PC-3 (cell line): ENCODE measurements around the gene SERPINA9. TPM values are rescaled to one million over a fixed set of nuclear protein-coding genes. Genes with fewer than 3 reads are reported as not detected.

Source experiments
- ATAC-seq: fragments of 200-7000 bp; cut with Tn5 transposase; 2 replicates; pipeline ENCODE4 v1.9.1; 2020; ENCODE audit warnings: mild to moderate bottlenecking, moderate library complexity
- BruUV-seq: library from RNA; stranded (reverse); fragments of 400-500 nt; replicated peaks from 2 replicates; lab custom pipeline; 2021; lab: Mats Ljungman, UMichigan
- CTCF ChIA-PET: fragments of 300-600 bp; sonication (Branson Sonifier 250); formaldehyde crosslinking; loops from one replicate; lab custom pipeline; 2022; ENCODE audit warnings: antibody characterized with exemption; lab: Charles Lee
- POLR2A ChIA-PET: fragments of 300-600 bp; sonication (Branson Sonifier 250); formaldehyde crosslinking; loops from one replicate; lab custom pipeline; 2022; ENCODE audit warnings: antibody characterized with exemption; ENCODE audit not compliant: unreplicated experiment; lab: Charles Lee
- DNase-seq: peaks from one replicate; pipeline ENCODE4 v3.0.0-alpha.2; 2015
- H2AFZ ChIP-seq: fragments of 300-600 bp; sonication (generic); 2 replicates; pipeline ENCODE4 v1.6.0; 2016; ENCODE audit warnings: antibody characterized with exemption, low read length
- H3F3A ChIP-seq: fragments of 300-600 bp; sonication (generic); one replicate; pipeline ENCODE4 v1.6.0; 2017; ENCODE audit warnings: antibody characterized with exemption, low read length, control low read depth, mild to moderate bottlenecking; ENCODE audit not compliant: unreplicated experiment
- H3K27ac ChIP-seq: fragments of 300-600 bp; sonication (generic); 2 replicates; pipeline ENCODE4 v1.5.1; 2016; ENCODE audit warnings: mild to moderate bottlenecking, low read length
- H3K27me3 ChIP-seq: fragments of 300-600 bp; sonication (generic); 2 replicates; pipeline ENCODE4 v1.6.1; 2016; ENCODE audit warnings: low read length, mixed read lengths
- H3K36me3 ChIP-seq: fragments of 300-600 bp; sonication (generic); 2 replicates; pipeline ENCODE4 v1.6.1; 2016; ENCODE audit warnings: low read depth, mixed run types, low read length, mixed read lengths
- H3K4me1 ChIP-seq: fragments of 300-600 bp; sonication (generic); 2 replicates; pipeline ENCODE4 v1.5.1; 2016; ENCODE audit warnings: low read length; ENCODE audit not compliant: insufficient read depth
- H3K4me2 ChIP-seq: fragments of 300-600 bp; sonication (generic); 2 replicates; pipeline ENCODE4 v1.6.0; 2016; ENCODE audit warnings: low read length
- H3K4me3 ChIP-seq: fragments of 300-600 bp; sonication (generic); 2 replicates; pipeline ENCODE4 v1.5.1; 2016; ENCODE audit warnings: mild to moderate bottlenecking, low read length, mixed read lengths
- H3K79me2 ChIP-seq: fragments of 300-600 bp; sonication (generic); 2 replicates; pipeline ENCODE4 v1.6.1; 2017; ENCODE audit warnings: low read length, mixed read lengths
- H3K9ac ChIP-seq: fragments of 300-600 bp; sonication (generic); 2 replicates; pipeline ENCODE4 v1.6.0; 2016; ENCODE audit warnings: mild to moderate bottlenecking, low read length
- H3K9me2 ChIP-seq: fragments of 300-600 bp; sonication (generic); replicated peaks from 2 replicates; pipeline ENCODE4 v1.6.1; 2016; ENCODE audit warnings: mixed run types, low read length, mixed read lengths
- H3K9me3 ChIP-seq: fragments of 300-600 bp; sonication (generic); 2 replicates; pipeline ENCODE4 v1.6.1; 2016; ENCODE audit warnings: low read length, mixed read lengths
- H4K20me1 ChIP-seq: fragments of 300-600 bp; sonication (generic); 2 replicates; pipeline ENCODE4 v1.6.1; 2016; ENCODE audit warnings: low read length, mixed read lengths
- EZH2 ChIP-seq: fragments of 300-600 bp; sonication (generic); IDR thresholded peaks from one replicate; pipeline ENCODE4 v1.6.1; 2017; ENCODE audit warnings: antibody characterized with exemption, mild to moderate bottlenecking, low read length; ENCODE audit not compliant: unreplicated experiment
- EZH2phosphoT487 ChIP-seq: fragments of 300-600 bp; sonication (generic); IDR thresholded peaks from 2 replicates; pipeline ENCODE4 v1.6.1; 2018; ENCODE audit warnings: mild to moderate bottlenecking, antibody characterized with exemption, low read length, borderline replicate concordance
- intact Hi-C: fragments of 100-400 bp; cut with micrococcal nuclease; formaldehyde crosslinking; loops from 2 replicates; pipeline ENCODE4 v1.9.0; 2023
- total RNA-seq: library from RNA; depleted of rRNA; stranded (reverse); fragments of >200 nt; gene quantifications from 2 replicates; pipeline ENCODE4 v1.2.3, GENCODE V29; 2014
- TF ChIP-seq, protein P1 (sequence below): fragments of 300-600 bp; sonication (generic); conservative IDR thresholded peaks from 2 replicates; pipeline ENCODE4 v1.5.1; 2017; ENCODE audit warnings: antibody characterized with exemption, low read depth, mild to moderate bottlenecking, low read length

Gene SERPINA9
- total RNA-seq, 1 experiment from 2014 or later: not detected

DNA sequence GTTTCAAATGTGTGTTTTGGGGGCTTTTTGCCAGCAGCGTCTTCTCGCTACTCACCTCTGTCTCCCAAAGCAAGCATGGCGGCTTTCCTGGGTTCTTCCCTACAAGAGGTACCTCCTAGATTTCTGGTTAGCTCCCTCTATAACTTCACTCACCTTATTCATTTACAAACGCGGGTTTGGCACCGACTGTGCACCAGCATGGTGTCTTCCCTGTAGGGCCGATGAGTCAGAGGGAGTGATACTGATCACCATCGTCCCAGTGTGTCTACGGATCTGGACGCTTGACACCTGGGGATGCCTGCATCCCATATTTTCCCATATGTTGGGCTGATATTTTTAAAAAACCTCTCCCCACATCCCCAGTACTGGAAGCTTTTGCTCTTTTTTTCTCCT lies 41.2 kb upstream of the SERPINA9 start:
- Histone ChIP-seq H2AFZ (no peak overlapping the region), H3K4me1 (no peaks in the 10 kb centered on the region), H3K4me2 (no peak overlapping the region), H4K20me1 (no peaks in the 10 kb centered on the region), H3K27ac (no peak overlapping the region), H3K4me3 (no peak overlapping the region), H3K9me2 (no peaks in the 10 kb centered on the region), H3K79me2 (no peaks in the 10 kb centered on the region), H3F3A (no peaks in the 10 kb centered on the region), H3K9ac (no peak overlapping the region), H3K36me3 (no peaks in the 10 kb centered on the region), H3K9me3 (no peaks in the 10 kb centered on the region), H3K27me3 (peaks cover 7% of the 10 kb centered on the region; the same call in 1 of the 2 replicates)
- no peak for TF ChIP-seq EZH2
- TF ChIP-seq, protein P1, sequence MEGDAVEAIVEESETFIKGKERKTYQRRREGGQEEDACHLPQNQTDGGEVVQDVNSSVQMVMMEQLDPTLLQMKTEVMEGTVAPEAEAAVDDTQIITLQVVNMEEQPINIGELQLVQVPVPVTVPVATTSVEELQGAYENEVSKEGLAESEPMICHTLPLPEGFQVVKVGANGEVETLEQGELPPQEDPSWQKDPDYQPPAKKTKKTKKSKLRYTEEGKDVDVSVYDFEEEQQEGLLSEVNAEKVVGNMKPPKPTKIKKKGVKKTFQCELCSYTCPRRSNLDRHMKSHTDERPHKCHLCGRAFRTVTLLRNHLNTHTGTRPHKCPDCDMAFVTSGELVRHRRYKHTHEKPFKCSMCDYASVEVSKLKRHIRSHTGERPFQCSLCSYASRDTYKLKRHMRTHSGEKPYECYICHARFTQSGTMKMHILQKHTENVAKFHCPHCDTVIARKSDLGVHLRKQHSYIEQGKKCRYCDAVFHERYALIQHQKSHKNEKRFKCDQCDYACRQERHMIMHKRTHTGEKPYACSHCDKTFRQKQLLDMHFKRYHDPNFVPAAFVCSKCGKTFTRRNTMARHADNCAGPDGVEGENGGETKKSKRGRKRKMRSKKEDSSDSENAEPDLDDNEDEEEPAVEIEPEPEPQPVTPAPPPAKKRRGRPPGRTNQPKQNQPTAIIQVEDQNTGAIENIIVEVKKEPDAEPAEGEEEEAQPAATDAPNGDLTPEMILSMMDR: no peak
- TF ChIP-seq EZH2phosphoT487: no peak
- ChIA-PET CTCF (no interaction called here), POLR2A (no interaction called here)
- intact Hi-C loops: no loop called here
- BruUV-seq: no TSS peak
- DNase-seq (no peak), ATAC-seq (no peak)

DNA sequence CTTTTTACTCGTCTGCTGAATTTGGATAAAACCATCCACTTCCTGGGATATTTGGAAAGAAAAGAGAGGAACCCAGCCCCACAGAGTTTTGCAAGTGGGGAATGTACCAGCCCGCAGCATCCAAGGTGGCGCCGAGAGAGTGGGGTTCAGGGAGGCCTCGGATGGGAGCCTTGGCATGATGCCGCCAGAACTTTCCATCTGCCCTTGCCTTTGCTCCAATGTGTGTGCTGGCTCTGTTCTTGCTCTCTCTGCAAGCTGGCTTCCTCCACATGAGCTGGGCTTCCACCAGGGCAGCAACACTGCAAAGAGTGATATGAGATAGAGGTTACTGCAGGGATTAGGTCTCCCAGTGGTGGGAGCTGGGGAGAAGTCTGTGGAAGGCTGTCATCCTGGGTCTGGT lies 39.9 kb upstream of the SERPINA9 start:
- H3K4me3 ChIP-seq: no peak overlapping the region
- intact Hi-C loops: no loop called here
- no peaks in the 10 kb centered on the region for H3K4me1 ChIP-seq
- POLR2A ChIA-PET: no interaction called here
- peaks cover 7% of the 10 kb centered on the region; the same call in 1 of the 2 replicates for H3K27me3 ChIP-seq
- no peaks in the 10 kb centered on the region for H3K9me3 ChIP-seq
- ATAC-seq (no peak), DNase-seq (no peak)
- H3K4me2 ChIP-seq: no peak overlapping the region
- TF ChIP-seq, protein P1: no peak
- TF ChIP-seq EZH2 (no peak), EZH2phosphoT487 (no peak)
- H3K36me3 ChIP-seq: no peaks in the 10 kb centered on the region
- no peak overlapping the region for H3K27ac ChIP-seq
- no peaks in the 10 kb centered on the region for H3F3A ChIP-seq
- no peaks in the 10 kb centered on the region for H4K20me1 ChIP-seq
- no peaks in the 10 kb centered on the region for H3K9me2 ChIP-seq
- no peak overlapping the region for H3K9ac ChIP-seq
- no TSS peak for BruUV-seq
- no peak overlapping the region for H2AFZ ChIP-seq
- CTCF ChIA-PET: no interaction called here
- H3K79me2 ChIP-seq: no peaks in the 10 kb centered on the region

DNA sequence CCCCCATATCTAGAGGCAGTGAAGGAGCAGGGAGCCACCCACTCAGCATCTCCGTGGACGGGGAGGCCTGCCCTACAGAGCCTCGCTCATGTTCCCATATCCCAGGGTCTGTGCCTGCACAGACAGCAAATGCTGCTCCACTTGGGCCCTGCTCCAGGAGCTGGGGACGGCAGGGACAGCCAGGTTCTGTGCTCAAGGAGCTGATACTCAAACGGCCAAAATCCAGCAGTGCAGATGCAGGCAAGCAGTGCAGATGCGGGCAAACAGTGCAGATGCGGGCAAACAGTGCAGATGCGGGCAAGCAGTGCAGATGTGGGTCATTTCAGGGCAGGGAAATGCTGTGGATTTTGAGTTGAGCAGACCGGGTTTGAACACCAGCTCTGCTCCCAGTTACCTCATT lies 39.4 kb upstream of the SERPINA9 start:
- peaks cover 7% of the 10 kb centered on the region; the same call in 1 of the 2 replicates for H3K27me3 ChIP-seq
- ChIA-PET CTCF (no interaction called here), POLR2A (no interaction called here)
- H2AFZ ChIP-seq: no peak overlapping the region
- no peak overlapping the region for H3K4me2 ChIP-seq
- no peaks in the 10 kb centered on the region for H3K9me3 ChIP-seq
- no peaks in the 10 kb centered on the region for H4K20me1 ChIP-seq
- H3K36me3 ChIP-seq: no peaks in the 10 kb centered on the region
- H3K9me2 ChIP-seq: no peaks in the 10 kb centered on the region
- H3K79me2 ChIP-seq: no peaks in the 10 kb centered on the region
- H3F3A ChIP-seq: no peaks in the 10 kb centered on the region
- DNase-seq (no peak), ATAC-seq (no peak)
- H3K4me3 ChIP-seq: no peak overlapping the region
- no peaks in the 10 kb centered on the region for H3K4me1 ChIP-seq
- intact Hi-C loops: no loop called here
- BruUV-seq: no TSS peak
- no peak overlapping the region for H3K27ac ChIP-seq
- no peak for TF ChIP-seq EZH2phosphoT487
- no peak for TF ChIP-seq EZH2
- TF ChIP-seq, protein P1: no peak
- no peak overlapping the region for H3K9ac ChIP-seq
